HepG2 (cell line): ENCODE measurements around the gene PRDM12. TPM values are rescaled to one million over a fixed set of nuclear protein-coding genes. Genes with fewer than 3 reads are reported as not detected.

Experiments used
- ATAC-seq: fragments of 200-7000 bp; cut with Tn5 transposase; 3 replicates; pipeline ENCODE4 v1.9.1; 2020; ENCODE audit warnings: mild to moderate bottlenecking, moderate library complexity
- BruUV-seq: library from RNA; stranded (reverse); fragments of 400-500 nt; replicated peaks from 2 replicates; lab custom pipeline; 2021; lab: Mats Ljungman, UMichigan
- CTCF ChIA-PET: fragments of 300-600 bp; formaldehyde crosslinking; extraction: SDS; loops from one replicate; lab custom pipeline; 2021; ENCODE audit warnings: low total read pairs, inconsistent platforms, low intra/inter-chr PET ratio; lab: Yijun Ruan, JAX
- POLR2A ChIA-PET: fragments of 350-600 bp; sonication (Branson Sonifier 250); formaldehyde crosslinking; loops from one replicate; lab custom pipeline; 2020; ENCODE audit warnings: antibody characterized with exemption, inconsistent platforms; lab: Yijun Ruan, JAX
- DNase-seq: peaks from one replicate; pipeline ENCODE4 v3.0.0-alpha.2; 2015; ENCODE audit warnings: low spot score
- FAIRE-seq: peaks from 3 replicates; lab custom pipeline; 2011; peaks lifted over from hg19 to GRCh38; lab: Jason Lieb, UNC
- H2AFZ ChIP-seq: one replicate; pipeline ENCODE4 v1.6.1; 2011; ENCODE audit warnings: low read length, inconsistent platforms
- H3K27ac ChIP-seq: fragments of 300-600 bp; 3 replicates; pipeline ENCODE4 v1.8.0; 2011; ENCODE audit warnings: mixed run types, mild to moderate bottlenecking, mixed read lengths, low read length, inconsistent platforms; ENCODE audit not compliant: insufficient read depth; ENCODE audit errors: extremely low read length
- H3K27me3 ChIP-seq, 2 experiments: fragments of 200-600 bp in 1 of 2; 2 replicates in 1 of 2; 3 replicates in 1 of 2; pipeline versions ENCODE4 v1.6.0 to v1.8.0; 2011; ENCODE audit warnings: low read length in 2 of 2, mild to moderate bottlenecking in 2 of 2, moderate library complexity in 2 of 2, inconsistent platforms in 1 of 2; ENCODE audit not compliant: insufficient read depth in 2 of 2, control insufficient read depth in 1 of 2
- H3K36me3 ChIP-seq, 2 experiments: fragments of 200-600 bp in 1 of 2; replicated peaks in 1 of 2; 2 replicates in 1 of 2; 3 replicates in 1 of 2; pipeline versions ENCODE4 v1.5.1 to v1.8.0; 2011; ENCODE audit warnings: low read length in 2 of 2, inconsistent platforms in 1 of 2; ENCODE audit not compliant: insufficient read depth in 2 of 2, control insufficient read depth in 1 of 2
- H3K4me1 ChIP-seq: 2 replicates; pipeline ENCODE4 v1.5.1; 2012; ENCODE audit warnings: low read length, inconsistent platforms; ENCODE audit not compliant: insufficient read depth
- H3K4me2 ChIP-seq: 2 replicates; pipeline ENCODE4 v1.6.0; 2011; ENCODE audit warnings: low read depth, low read length, inconsistent platforms
- H3K4me3 ChIP-seq, 3 experiments: fragments of 200-600 bp in 1 of 3; sonication (generic), shearing (Covaris generic) in 1 of 3; replicated peaks in 1 of 3; 2 replicates each; pipeline ENCODE4 v1.5.1; 2011 to 2016; ENCODE audit warnings: low read length in 3 of 3, inconsistent platforms in 2 of 3, low read depth in 2 of 3, mild to moderate bottlenecking in 2 of 3, control low read depth in 1 of 3, mixed read lengths in 1 of 3; ENCODE audit not compliant: insufficient read depth in 1 of 3
- H3K79me2 ChIP-seq: one replicate; pipeline ENCODE4 v1.6.1; 2011; ENCODE audit warnings: low read length, inconsistent platforms; ENCODE audit not compliant: insufficient read depth
- H3K9ac ChIP-seq: 2 replicates; pipeline ENCODE4 v1.6.0; 2011; ENCODE audit warnings: mild to moderate bottlenecking, low read depth, low read length, inconsistent platforms; ENCODE audit not compliant: insufficient read depth
- H3K9me3 ChIP-seq: 2 replicates; pipeline ENCODE4 v1.5.1; 2012; ENCODE audit warnings: mild to moderate bottlenecking, low read length
- H4K20me1 ChIP-seq: 2 replicates; pipeline ENCODE4 v1.6.0; 2011; ENCODE audit warnings: inconsistent platforms, mild to moderate bottlenecking, low read length, moderate library complexity; ENCODE audit not compliant: insufficient read depth
- ARID5B ChIP-seq: IDR thresholded peaks from 2 replicates; pipeline ENCODE4 v1.4.0; 2020; ENCODE audit warnings: mild to moderate bottlenecking, missing genetic modification reagents
- EED ChIP-seq: sonication (generic); formaldehyde crosslinking; IDR thresholded peaks from 2 replicates; pipeline ENCODE4 v1.5.0; 2020; ENCODE audit warnings: mild to moderate bottlenecking, missing genetic modification reagents
- GABPB1 ChIP-seq: IDR thresholded peaks from 2 replicates; pipeline ENCODE4 v1.6.1; 2016; ENCODE audit warnings: mild to moderate bottlenecking, missing genetic modification reagents, moderate library complexity, missing compliant biosample characterization
- KMT2B ChIP-seq: IDR thresholded peaks from 2 replicates; pipeline ENCODE4 v1.6.1; 2016; ENCODE audit warnings: missing genetic modification reagents, missing compliant biosample characterization
- MAX ChIP-seq: IDR thresholded peaks from 2 replicates; pipeline ENCODE4 v1.6.1; 2012; ENCODE audit warnings: inconsistent platforms
- RXRA ChIP-seq: sonication (generic); formaldehyde crosslinking; IDR thresholded peaks from 2 replicates; pipeline ENCODE4 v1.5.1; 2020; ENCODE audit warnings: missing genetic modification reagents
- TBX2 ChIP-seq: sonication (generic); formaldehyde crosslinking; IDR thresholded peaks from 2 replicates; pipeline ENCODE4 v1.5.0; 2020; ENCODE audit warnings: missing genetic modification reagents, mild to moderate bottlenecking, borderline replicate concordance
- TFAP4 ChIP-seq: sonication (generic); IDR thresholded peaks from 2 replicates; pipeline ENCODE4 v1.6.1; 2016; ENCODE audit warnings: low read depth, borderline replicate concordance
- ZBTB33 ChIP-seq: sonication (generic); formaldehyde crosslinking; IDR thresholded peaks from 2 replicates; pipeline ENCODE4 v1.4.0; 2020; ENCODE audit warnings: missing genetic modification reagents
- ZFP1 ChIP-seq: IDR thresholded peaks from 2 replicates; pipeline ENCODE4 v1.6.1; 2016
- ZFP41 ChIP-seq: sonication (generic); formaldehyde crosslinking; IDR thresholded peaks from 2 replicates; pipeline ENCODE4 v1.4.0; 2020; ENCODE audit warnings: mild to moderate bottlenecking, missing genetic modification reagents, borderline replicate concordance
- ZFY ChIP-seq: sonication (generic); formaldehyde crosslinking; IDR thresholded peaks from 2 replicates; pipeline ENCODE4 v1.4.0; 2020; ENCODE audit warnings: missing genetic modification reagents
- ZNF232 ChIP-seq: sonication (generic); formaldehyde crosslinking; IDR thresholded peaks from 2 replicates; pipeline ENCODE4 v1.4.0; 2020; ENCODE audit warnings: missing genetic modification reagents, borderline replicate concordance
- ZNF350 ChIP-seq: sonication (generic); formaldehyde crosslinking; IDR thresholded peaks from 2 replicates; pipeline ENCODE4 v1.4.0; 2020; ENCODE audit warnings: mild to moderate bottlenecking, low read depth, missing genetic modification reagents, borderline replicate concordance
- ZNF451 ChIP-seq: sonication (generic); formaldehyde crosslinking; IDR thresholded peaks from 2 replicates; pipeline ENCODE4 v1.5.0; 2020; ENCODE audit warnings: mild to moderate bottlenecking, missing genetic modification reagents
- ZNF737 ChIP-seq: sonication (generic); formaldehyde crosslinking; IDR thresholded peaks from 2 replicates; pipeline ENCODE4 v1.5.0; 2020; ENCODE audit warnings: missing genetic modification reagents, mild to moderate bottlenecking, borderline replicate concordance
- ZSCAN25 ChIP-seq: sonication (generic); formaldehyde crosslinking; IDR thresholded peaks from 2 replicates; pipeline ENCODE4 v1.8.0; 2022; ENCODE audit warnings: mild to moderate bottlenecking, missing genetic modification reagents
- WGBS: methylation state at CpG from one replicate; pipeline ENCODE4 v1.1.6; 2017; ENCODE audit warnings: low lambda C conversion rate; 5-methylcytosine and 5-hydroxymethylcytosine counted together
- in situ Hi-C: cut with HindIII; loops from 2 replicates; pipeline ENCODE4 v1.10.0; 2017; ENCODE audit warnings: low pct_unique_long_range_greater_than_20kb; ENCODE audit not compliant: extremely low pct_ligation_motif_present
- intact Hi-C: fragments of 100-400 bp; cut with micrococcal nuclease; formaldehyde crosslinking; loops from one replicate; pipeline ENCODE4 v1.10.0; 2022; ENCODE audit not compliant: unreplicated experiment
- polyA plus RNA-seq, 8 experiments: library from polyadenylated mRNA; depleted of rRNA in 3 of 8; stranded (reverse) in 7 of 8; unstranded in 1 of 8; fragments of >200 nt; fragmentation: Illumina TruSeq in 4 of 8; extraction: Trizol in 4 of 8; gene quantifications; 2 replicates each; pipeline versions ENCODE4 v1.2.1 to v1.2.3, GENCODE V29; 2011 to 2016; ENCODE audit warnings: low read depth in 4 of 8, missing spikeins in 1 of 8, mixed read lengths in 1 of 8; ENCODE audit not compliant: insufficient read depth in 1 of 8
- total RNA-seq, 5 experiments: library from RNA; depleted of rRNA; stranded (reverse); fragments of >200 nt; fragmentation: Illumina TruSeq; extraction: Trizol; gene quantifications; 2 replicates each; pipeline ENCODE4 v1.2.3, GENCODE V29; 2016; ENCODE audit warnings: low read depth in 1 of 5

PRDM12 gene
- total and polyA plus RNA-seq, 2 of the 13 experiments (the other 11 are each of a cell fraction or from before 2014, with no cell fraction given) = 0.04 to 0.07 TPM

- Histone ChIP-seq H4K20me1 (no peaks in the 10 kb centered on the region), H3K27me3 (peaks cover 2 to 21% of the 10 kb centered on the region in 2 experiments; a peak in 3 of 5 replicates), H2AFZ (no peak overlapping the region), H3K9me3 (peaks cover 8% of the 10 kb centered on the region), H3K79me2 (no peaks in the 10 kb centered on the region), H3K36me3 (no peaks in the 10 kb centered on the region), H3K4me2 (peak overlapping the region; percentile 100), H3K4me3 (peak overlapping the region; percentile 55 to 76 (median 62)), H3K4me1 (peaks cover 22% of the 10 kb centered on the region), H3K27ac (no peak overlapping the region), H3K9ac (peak overlapping the region; percentile 46)
- POLR2A ChIA-PET = interaction anchor here (1.0 to 2.3 kb wide), 8 partner anchors 9 to 236 kb away, joined by 3 to 8 read pairs (median 4); partner anchors contain the start of gene EXOSC2
- intact Hi-C loops (loop anchor here (1.0 to 10.0 kb wide), 2 partner anchors 87 to 221 kb away; no protein-coding TSS in a partner anchor), in situ Hi-C loops (loop anchor here (5.0 kb wide), 1 partner anchor 230 kb away; no protein-coding TSS in a partner anchor)
- ATAC-seq (peak; percentile 58), FAIRE-seq (no peak), DNase-seq (no peak)
- no TSS peak for BruUV-seq
- 0% methylated on average over 2 of the region's 45 CpGs for WGBS
- CTCF ChIA-PET = interaction anchor here (1.1 to 2.0 kb wide), 2 partner anchors 201 to 221 kb away, joined by 4 to 40 read pairs; no protein-coding TSS in a partner anchor
- TF ChIP-seq ZNF232 (CRISPR knock-in tag) = peak; percentile 10; the same call in 1 of the 2 replicates
- TF ChIP-seq ZFP1 (CRISPR knock-in tag) = no peak
- peak; percentile 76; the same call in 1 of the 2 replicates for TF ChIP-seq EED
- TF ChIP-seq ZNF350 = peak; percentile 71; the same call in 1 of the 2 replicates
- no peak for TF ChIP-seq MAX
- TF ChIP-seq ZNF451 (CRISPR knock-in tag) = no peak
- TF ChIP-seq TFAP4 = no peak
- TF ChIP-seq ARID5B (CRISPR knock-in tag) = no peak
- TF ChIP-seq TBX2 (CRISPR knock-in tag) = peak; percentile 25; the same call in 1 of the 2 replicates
- TF ChIP-seq KMT2B (CRISPR knock-in tag) = 0 out of 2 replicates have a peak, but pooled peaks have one; percentile 7
- TF ChIP-seq ZFY (CRISPR knock-in tag) = peak; percentile 1; the same call in 1 of the 2 replicates
- no peak for TF ChIP-seq ZFP41 (CRISPR knock-in tag)
- TF ChIP-seq GABPB1 (CRISPR knock-in tag) = peak; percentile 21; the same call in 1 of the 2 replicates
- no peak for TF ChIP-seq ZBTB33 (CRISPR knock-in tag)
- TF ChIP-seq ZNF737 = no peak
- 0 out of 2 replicates have a peak, but pooled peaks have one; percentile 37 for TF ChIP-seq ZSCAN25 (CRISPR knock-in tag)
- peak; percentile 44; the same call in 1 of the 2 replicates for TF ChIP-seq RXRA (CRISPR knock-in tag)
These were observed 17.5 kb downstream of the PRDM12 start for GRCh38 chr9:130681769-130682420.
